Liver (tissue), 9 donors: ENCODE data around the gene SEPTIN8. TPM values are rescaled to one million over a fixed set of nuclear protein-coding genes. Genes with fewer than 3 reads are reported as not detected.

Experiments used
- DNase-seq: peaks from one replicate; pipeline ENCODE4 v3.0.0-alpha.2; 2017; ENCODE audit warnings: low spot score
- H3K27ac ChIP-seq, 2 donors: one replicate each; pipeline ENCODE4 v1.7.0; 2013; ENCODE audit warnings: inconsistent platforms in 2 of 2, low read length in 2 of 2, control low read depth in 1 of 2, low read depth in 1 of 2, mild to moderate bottlenecking in 1 of 2
- H3K27me3 ChIP-seq, 4 donors: one replicate each; pipeline versions ENCODE4 v1.6.1 to v1.7.0; 2013; ENCODE audit warnings: low read length in 3 of 4, inconsistent platforms in 1 of 4, mild to moderate bottlenecking in 1 of 4, moderate library complexity in 1 of 4; ENCODE audit not compliant: control insufficient read depth in 4 of 4, insufficient read depth in 4 of 4
- H3K36me3 ChIP-seq, 4 donors: one replicate each; pipeline versions ENCODE4 v1.6.1 to v1.7.0; 2013; ENCODE audit warnings: low read length in 3 of 4, mild to moderate bottlenecking in 3 of 4, low read depth in 1 of 4, moderate library complexity in 1 of 4; ENCODE audit not compliant: control insufficient read depth in 4 of 4, insufficient read depth in 3 of 4
- H3K4me1 ChIP-seq, 4 donors: one replicate each; pipeline versions ENCODE4 v1.6.1 to v1.7.0; 2013; ENCODE audit warnings: low read length in 3 of 4, mild to moderate bottlenecking in 3 of 4, moderate library complexity in 1 of 4; ENCODE audit not compliant: control insufficient read depth in 4 of 4, insufficient read depth in 4 of 4
- H3K4me3 ChIP-seq, 3 donors: one replicate each; pipeline versions ENCODE4 v1.6.1 to v1.7.0; 2013; ENCODE audit warnings: low read length in 3 of 3, control low read depth in 1 of 3, low read depth in 1 of 3, mild to moderate bottlenecking in 1 of 3
- H3K9ac ChIP-seq, 2 donors: one replicate each; pipeline ENCODE4 v1.7.0; 2013; ENCODE audit warnings: low read length in 2 of 2, mild to moderate bottlenecking in 2 of 2, moderate library complexity in 2 of 2, control low read depth in 1 of 2, low read depth in 1 of 2
- H3K9me3 ChIP-seq, 4 donors: one replicate each; pipeline versions ENCODE4 v1.6.1 to v1.7.0; 2013; ENCODE audit warnings: low read length in 3 of 4; ENCODE audit not compliant: control insufficient read depth in 4 of 4
- FOXA1 ChIP-seq: IDR thresholded peaks from 2 replicates; pipeline ENCODE4 v1.6.1; 2016; ENCODE audit warnings: antibody characterized with exemption
- FOXA2 ChIP-seq: IDR thresholded peaks from 2 replicates; pipeline ENCODE4 v1.6.1; 2016; ENCODE audit warnings: antibody characterized with exemption
- MAX ChIP-seq: IDR thresholded peaks from 2 replicates; pipeline ENCODE4 v1.6.1; 2016; ENCODE audit warnings: antibody characterized with exemption
- NR2F2 ChIP-seq: IDR thresholded peaks from 2 replicates; pipeline ENCODE4 v1.6.1; 2016; ENCODE audit warnings: antibody characterized with exemption
- REST ChIP-seq: IDR thresholded peaks from 2 replicates; pipeline ENCODE4 v1.6.1; 2016; ENCODE audit warnings: antibody characterized with exemption, mild to moderate bottlenecking
- RXRA ChIP-seq, 2 donors: IDR thresholded peaks; 2 replicates each; pipeline ENCODE4 v1.6.1; 2017 to 2018; ENCODE audit warnings: antibody characterized with exemption in 2 of 2, mild to moderate bottlenecking in 1 of 2
- SP1 ChIP-seq: IDR thresholded peaks from 2 replicates; pipeline ENCODE4 v1.6.1; 2018; ENCODE audit warnings: antibody characterized with exemption, mild to moderate bottlenecking
- TAF1 ChIP-seq: conservative IDR thresholded peaks from 2 replicates; pipeline ENCODE4 v1.6.1; 2016; ENCODE audit warnings: antibody characterized with exemption, mild to moderate bottlenecking
- YY1 ChIP-seq: IDR thresholded peaks from 2 replicates; pipeline ENCODE4 v1.6.1; 2016; ENCODE audit warnings: antibody characterized with exemption, mild to moderate bottlenecking
- ZBTB33 ChIP-seq: IDR thresholded peaks from 2 replicates; pipeline ENCODE4 v1.6.1; 2016; ENCODE audit warnings: antibody characterized with exemption
- WGBS: extraction: QIAGEN DNeasy Blood & Tissue Kit; methylation state at CpG from one replicate; pipeline ENCODE4 v1.1.7; 2013; 5-methylcytosine and 5-hydroxymethylcytosine counted together
- polyA plus RNA-seq, 2 donors: library from polyadenylated mRNA; stranded (reverse) in 1 of 2; unstranded in 1 of 2; fragments of 200-250 nt in 1 of 2; fragments of >200 nt in 1 of 2; fragmentation: Nextera tagmentation in 1 of 2; extraction: Ambion mirVana in 1 of 2; gene quantifications; one replicate each; pipeline versions ENCODE4 v1.2.1 to v1.2.3, GENCODE V29; 2013 to 2015
- total RNA-seq, 2 donors: library from RNA; depleted of rRNA; stranded (reverse); fragments of >200 nt; gene quantifications; one replicate each; pipeline ENCODE4 v1.2.3, GENCODE V29; 2014
- donor health status: healthy.
- donor health status: healthy.
- donor health status: healthy.
- donor health status: healthy.
- donor health status: healthy.

The SEPTIN8 gene
- total and polyA plus RNA-seq, 4 donors: 4.7 to 16.5 (median 9.8) TPM

- H3K9ac ChIP-seq: no peak overlapping the region
- 96% methylated on average over 3 of the region's 3 CpGs for WGBS
- no peak overlapping the region for H3K4me3 ChIP-seq
- H3K27me3 ChIP-seq: no peaks in the 10 kb centered on the region
- TF ChIP-seq NR2F2 (no peak), TAF1 (no peak), RXRA (IDR thresholded peaks at IDR 0.05) (no peak)
- H3K36me3 ChIP-seq: no peaks in the 10 kb centered on the region
- no peaks in the 10 kb centered on the region for H3K9me3 ChIP-seq
- peaks cover 3 to 23% (median 7%) of the 10 kb centered on the region in 4 donors for H3K4me1 ChIP-seq
- no peak overlapping the region for H3K27ac ChIP-seq
- DNase-seq: no peak
Measured at GRCh38 chr5:132779961-132780360, 2.9 kb upstream of the SEPTIN8 start.

GRCh38 chr5:132778856-132779255, 1.8 kb upstream of the SEPTIN8 start:
- TF ChIP-seq SP1: no peak
- no peak for TF ChIP-seq REST
- no peak for TF ChIP-seq MAX
- TF ChIP-seq ZBTB33: no peak
- no peak for TF ChIP-seq FOXA1
- TF ChIP-seq YY1: no peak
- no peak for TF ChIP-seq RXRA (IDR thresholded peaks at IDR 0.05)
- Histone ChIP-seq H3K4me1 (peaks cover 3 to 24% (median 7%) of the 10 kb centered on the region in 4 donors), H3K9me3 (no peaks in the 10 kb centered on the region), H3K9ac (no peak overlapping the region), H3K4me3 (no peak overlapping the region), H3K36me3 (no peaks in the 10 kb centered on the region), H3K27me3 (no peaks in the 10 kb centered on the region), H3K27ac (no peak overlapping the region)
- no peak for DNase-seq
- 95% methylated on average over 5 of the region's 5 CpGs for WGBS

- Histone ChIP-seq H3K27me3 (no peaks in the 10 kb centered on the region), H3K4me3 (peak overlapping the region in 1 of 3 donors; percentile 83), H3K4me1 (peaks cover 3 to 24% (median 7%) of the 10 kb centered on the region in 4 donors), H3K36me3 (no peaks in the 10 kb centered on the region), H3K9me3 (no peaks in the 10 kb centered on the region), H3K27ac (no peak overlapping the region), H3K9ac (no peak overlapping the region)
- 88% methylated on average over 4 of the region's 4 CpGs for WGBS
- DNase-seq: no peak
- no peak for TF ChIP-seq MAX
- no peak for TF ChIP-seq FOXA2
- no peak for TF ChIP-seq ZBTB33
Measured at GRCh38 chr5:132778129-132778528, 1.1 kb upstream of the SEPTIN8 start.
